Measurements from ENCODE around the gene ZNF568.

ZNF568 gene

DNA sequence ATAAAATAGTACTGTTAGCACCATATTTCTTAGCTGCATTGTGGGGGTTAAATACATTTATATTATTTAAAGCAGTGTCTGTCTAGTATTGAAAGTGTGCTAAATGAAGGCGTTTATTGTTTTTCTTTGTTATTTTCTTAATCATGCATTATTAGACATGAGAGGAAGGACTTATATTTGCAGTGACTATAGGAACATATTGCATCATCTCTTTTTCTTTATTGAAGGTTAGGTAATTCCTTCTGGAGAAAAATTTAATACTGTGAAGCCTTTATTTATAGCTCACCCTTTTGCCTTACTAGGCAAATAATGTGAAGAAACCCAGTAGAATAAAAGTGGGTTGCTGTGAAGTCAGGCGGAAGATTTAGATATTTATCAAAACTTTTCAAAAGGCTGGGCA is 83.2 kb downstream of the ZNF568 start:
- DNase-seq, result no peak

DNA sequence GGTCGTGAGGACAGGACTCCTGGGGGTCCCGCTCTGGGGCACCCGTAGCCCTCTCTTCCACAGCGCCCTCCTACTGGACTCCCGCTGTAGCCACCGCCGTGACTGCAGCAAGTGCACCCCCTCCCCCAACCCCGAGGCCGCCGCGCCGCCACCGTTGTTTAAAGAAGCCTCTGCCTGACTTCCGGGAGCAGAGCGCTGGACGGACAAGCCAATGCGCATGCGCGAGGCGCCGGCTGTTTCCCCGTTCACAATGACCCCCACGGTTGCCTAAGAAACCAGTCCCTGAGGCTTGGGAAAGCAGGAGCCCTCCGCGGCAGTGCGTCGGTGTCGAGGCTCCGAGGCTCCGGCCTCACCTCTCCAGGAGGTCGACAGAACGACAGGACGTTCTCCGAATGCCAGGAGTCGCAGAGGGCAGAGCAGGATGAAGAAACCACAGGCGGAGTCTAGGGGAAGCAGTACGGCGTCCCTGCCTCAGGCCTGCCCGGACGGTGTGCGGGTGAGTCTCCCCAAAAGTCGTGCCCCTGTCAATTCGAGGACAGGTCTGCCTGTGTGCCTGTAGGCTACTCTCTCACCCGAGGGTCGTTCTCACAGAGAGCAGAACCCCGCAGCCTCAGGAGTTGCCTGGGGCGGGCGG is 91.6 kb downstream of the ZNF568 start:
- peak; percentile 16 for DNase-seq

DNA sequence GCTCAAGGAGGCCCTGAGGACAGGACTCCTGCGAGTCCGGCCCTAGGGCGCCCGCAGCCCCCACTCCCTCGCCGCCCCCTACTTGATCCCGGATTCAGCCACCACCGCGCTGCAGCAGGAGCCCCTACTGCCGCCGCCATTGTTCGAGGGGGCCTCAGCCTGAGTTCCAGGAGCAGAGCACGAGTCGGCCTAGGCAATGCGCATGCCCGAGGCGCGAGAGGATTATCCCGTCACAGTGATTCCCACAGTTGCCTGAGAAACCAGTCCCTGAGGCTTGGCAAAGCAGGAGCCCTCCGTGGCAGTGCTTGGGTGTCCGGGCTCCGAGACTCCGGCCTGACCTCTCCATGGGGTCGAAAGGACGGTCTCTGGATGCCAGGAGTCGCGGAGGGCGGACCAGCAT is 93.7 kb downstream of the ZNF568 start:
- no peak for DNase-seq

DNA sequence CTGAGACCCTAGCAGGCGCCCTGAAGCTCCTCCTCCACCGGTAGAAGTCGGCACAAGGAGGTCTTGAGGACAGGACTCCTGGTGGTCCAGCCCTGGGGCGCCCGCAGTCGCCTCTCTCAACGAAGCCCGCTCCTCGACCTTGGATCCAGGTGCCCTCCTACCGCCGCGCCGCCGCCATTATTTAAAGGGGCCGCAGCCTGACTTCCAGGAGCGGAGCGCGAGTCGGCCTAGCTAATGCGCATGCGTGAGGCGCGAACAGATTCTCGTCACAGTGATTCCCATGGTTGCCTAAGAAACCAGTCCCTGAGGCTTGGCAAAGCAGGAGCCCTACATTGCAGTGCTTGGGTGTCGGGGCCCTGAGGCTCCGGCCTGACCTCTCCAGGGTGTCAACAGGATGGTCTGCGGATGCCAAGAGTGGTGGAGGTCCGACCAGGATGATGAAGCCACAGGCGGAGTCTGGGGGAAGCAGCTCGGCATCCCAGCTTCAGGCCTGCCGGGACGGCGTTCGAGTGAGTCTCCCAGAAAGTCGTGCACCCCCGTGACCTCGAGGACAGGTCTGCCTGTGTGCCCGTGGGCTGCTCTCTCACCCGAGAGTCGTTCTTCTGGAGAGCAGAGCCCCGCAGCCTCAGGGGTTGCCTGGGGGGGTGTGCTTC is 96.1 kb downstream of the ZNF568 start:
- no peak for DNase-seq

DNA sequence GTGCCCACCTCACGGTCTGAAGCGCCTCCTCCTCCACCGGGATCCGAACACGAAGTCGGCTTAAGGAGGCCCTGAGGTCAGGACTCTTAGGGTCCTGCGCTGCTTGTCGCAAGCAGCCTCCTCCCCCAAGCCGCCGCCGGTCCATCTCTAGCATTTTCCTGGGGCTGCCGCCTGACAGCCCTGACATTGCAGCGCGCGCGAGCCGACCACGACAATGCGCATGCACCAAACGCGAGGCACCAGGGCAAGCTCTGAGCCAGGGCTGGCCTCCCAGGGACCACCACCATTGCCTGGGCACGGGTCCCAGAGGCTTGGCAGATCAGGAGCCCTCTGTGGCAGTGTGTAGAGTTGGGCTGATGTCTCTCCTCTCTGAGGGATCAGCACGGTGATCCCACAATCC is 98.3 kb downstream of the ZNF568 start:
- DNase-seq, result no peak

DNA sequence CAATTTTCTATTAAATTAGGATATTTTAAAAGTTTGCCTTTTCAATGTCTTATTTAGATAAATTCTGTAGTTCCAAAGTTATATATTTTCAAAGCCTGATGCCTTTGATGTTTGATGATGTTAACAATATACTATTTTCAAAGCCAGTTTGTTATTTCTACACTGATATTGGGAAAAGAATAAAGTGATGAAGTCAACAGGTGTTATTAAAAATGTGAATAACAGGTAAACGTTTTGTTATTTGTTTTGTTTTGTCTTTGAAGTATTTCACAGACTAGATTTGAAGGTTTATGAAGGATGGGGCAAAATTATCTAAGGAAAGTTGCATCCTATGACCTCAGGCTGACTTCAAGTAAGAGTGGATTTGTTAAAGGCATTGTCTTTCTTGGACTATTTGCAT is 129.0 kb downstream of the ZNF568 start:
- no peak for DNase-seq

All from effector CD4-positive, alpha-beta T cell (primary cell).